HepG2 (cell line): ENCODE results near the gene DHH.

Experiments used
- CHD2 ChIP-seq: IDR thresholded peaks from 2 replicates; pipeline ENCODE4 v1.6.1; 2011; ENCODE audit warnings: low read depth, low read length, improper control_type of control experiment
- FOXP4 ChIP-seq: sonication (generic); formaldehyde crosslinking; IDR thresholded peaks from 2 replicates; pipeline ENCODE4 v1.4.0; 2020; ENCODE audit warnings: missing genetic modification reagents
- MAX ChIP-seq: IDR thresholded peaks from 2 replicates; pipeline ENCODE4 v1.6.1; 2012; ENCODE audit warnings: inconsistent platforms
- MEIS2 ChIP-seq: sonication (generic); formaldehyde crosslinking; IDR thresholded peaks from 2 replicates; pipeline ENCODE4 v1.9.0; 2021; ENCODE audit warnings: mild to moderate bottlenecking, missing genetic modification reagents
- NBN ChIP-seq: fragments of 450-650 bp; conservative IDR thresholded peaks from 2 replicates; pipeline ENCODE4 v1.6.1; 2017
- NR1H2 ChIP-seq: sonication (generic); formaldehyde crosslinking; IDR thresholded peaks from 2 replicates; pipeline ENCODE4 v1.8.1; 2022; ENCODE audit warnings: low read depth, missing genetic modification reagents, borderline replicate concordance
- TBX3 ChIP-seq: fragments of 450-650 bp; IDR thresholded peaks from 2 replicates; pipeline ENCODE4 v1.6.1; 2017; ENCODE audit warnings: antibody characterized with exemption, mild to moderate bottlenecking, inconsistent platforms, borderline replicate concordance
- ZNF280B ChIP-seq: sonication (generic); formaldehyde crosslinking; IDR thresholded peaks from 2 replicates; pipeline ENCODE4 v1.5.0; 2020; ENCODE audit warnings: missing genetic modification reagents, mild to moderate bottlenecking, borderline replicate concordance
- ZNF772 ChIP-seq: sonication (generic); formaldehyde crosslinking; IDR thresholded peaks from 2 replicates; pipeline ENCODE4 v1.5.0; 2020; ENCODE audit warnings: mild to moderate bottlenecking, missing genetic modification reagents
- TF ChIP-seq, protein P1 (sequence below): sonication (generic); formaldehyde crosslinking; conservative IDR thresholded peaks from 2 replicates; pipeline ENCODE4 v1.4.0; 2020; ENCODE audit warnings: missing genetic modification reagents
- TF ChIP-seq, protein P2 (sequence below): sonication (generic); formaldehyde crosslinking; IDR thresholded peaks from 2 replicates; pipeline ENCODE4 v1.5.0; 2020; ENCODE audit warnings: mild to moderate bottlenecking, missing genetic modification reagents, moderate library complexity

DNA sequence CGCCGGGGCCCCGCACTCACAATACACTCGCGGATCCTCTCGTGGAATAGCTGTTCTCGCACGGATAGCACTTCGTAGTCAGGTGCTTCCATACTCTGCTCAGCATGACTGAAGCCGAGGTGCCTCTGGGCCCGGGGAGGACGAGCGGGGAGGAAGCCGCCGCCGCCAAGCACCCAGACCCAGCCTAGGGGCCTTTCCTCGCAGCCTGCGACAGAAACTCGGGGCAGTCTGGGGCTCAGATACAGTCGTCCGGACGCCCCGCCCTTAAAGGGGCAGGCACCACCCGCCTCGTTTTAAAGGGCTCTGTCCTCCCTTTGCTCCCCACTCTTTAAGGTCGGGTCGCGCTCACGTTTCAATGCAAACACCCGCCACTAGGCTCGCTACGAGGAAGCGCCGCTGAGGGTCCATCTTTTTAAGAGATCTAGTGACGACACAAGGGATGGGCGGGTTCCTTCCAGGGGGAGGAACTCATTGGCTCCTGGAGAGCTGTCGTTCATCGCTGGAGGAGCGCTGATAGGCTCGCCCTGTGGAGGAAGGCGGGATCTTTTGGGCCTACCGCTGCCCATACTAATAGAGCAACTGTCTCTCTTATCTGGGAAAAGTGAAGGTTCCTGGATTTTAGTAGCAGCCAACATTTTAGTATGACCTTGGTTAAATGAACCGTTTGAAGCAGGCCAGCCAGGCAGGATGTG lies 16.0 kb upstream of the DHH start, which contains the start of gene LMBR1L:
- TF ChIP-seq TBX3 (no peak), ZNF772 (CRISPR knock-in tag) (peak; percentile 39; the same call in 1 of the 2 replicates), NBN (no peak), MAX (peak; percentile 61), MEIS2 (CRISPR knock-in tag) (peak; percentile 50; the same call in 1 of the 2 replicates), FOXP4 (CRISPR knock-in tag) (peak; percentile 23; the same call in 1 of the 2 replicates), NR1H2 (CRISPR knock-in tag) (no peak), CHD2 (peak; percentile 10; the same call in 1 of the 2 replicates), ZNF280B (CRISPR knock-in tag) (no peak)
- TF ChIP-seq, protein P1, sequence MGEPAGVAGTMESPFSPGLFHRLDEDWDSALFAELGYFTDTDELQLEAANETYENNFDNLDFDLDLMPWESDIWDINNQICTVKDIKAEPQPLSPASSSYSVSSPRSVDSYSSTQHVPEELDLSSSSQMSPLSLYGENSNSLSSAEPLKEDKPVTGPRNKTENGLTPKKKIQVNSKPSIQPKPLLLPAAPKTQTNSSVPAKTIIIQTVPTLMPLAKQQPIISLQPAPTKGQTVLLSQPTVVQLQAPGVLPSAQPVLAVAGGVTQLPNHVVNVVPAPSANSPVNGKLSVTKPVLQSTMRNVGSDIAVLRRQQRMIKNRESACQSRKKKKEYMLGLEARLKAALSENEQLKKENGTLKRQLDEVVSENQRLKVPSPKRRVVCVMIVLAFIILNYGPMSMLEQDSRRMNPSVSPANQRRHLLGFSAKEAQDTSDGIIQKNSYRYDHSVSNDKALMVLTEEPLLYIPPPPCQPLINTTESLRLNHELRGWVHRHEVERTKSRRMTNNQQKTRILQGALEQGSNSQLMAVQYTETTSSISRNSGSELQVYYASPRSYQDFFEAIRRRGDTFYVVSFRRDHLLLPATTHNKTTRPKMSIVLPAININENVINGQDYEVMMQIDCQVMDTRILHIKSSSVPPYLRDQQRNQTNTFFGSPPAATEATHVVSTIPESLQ: no peak
- TF ChIP-seq, protein P2, sequence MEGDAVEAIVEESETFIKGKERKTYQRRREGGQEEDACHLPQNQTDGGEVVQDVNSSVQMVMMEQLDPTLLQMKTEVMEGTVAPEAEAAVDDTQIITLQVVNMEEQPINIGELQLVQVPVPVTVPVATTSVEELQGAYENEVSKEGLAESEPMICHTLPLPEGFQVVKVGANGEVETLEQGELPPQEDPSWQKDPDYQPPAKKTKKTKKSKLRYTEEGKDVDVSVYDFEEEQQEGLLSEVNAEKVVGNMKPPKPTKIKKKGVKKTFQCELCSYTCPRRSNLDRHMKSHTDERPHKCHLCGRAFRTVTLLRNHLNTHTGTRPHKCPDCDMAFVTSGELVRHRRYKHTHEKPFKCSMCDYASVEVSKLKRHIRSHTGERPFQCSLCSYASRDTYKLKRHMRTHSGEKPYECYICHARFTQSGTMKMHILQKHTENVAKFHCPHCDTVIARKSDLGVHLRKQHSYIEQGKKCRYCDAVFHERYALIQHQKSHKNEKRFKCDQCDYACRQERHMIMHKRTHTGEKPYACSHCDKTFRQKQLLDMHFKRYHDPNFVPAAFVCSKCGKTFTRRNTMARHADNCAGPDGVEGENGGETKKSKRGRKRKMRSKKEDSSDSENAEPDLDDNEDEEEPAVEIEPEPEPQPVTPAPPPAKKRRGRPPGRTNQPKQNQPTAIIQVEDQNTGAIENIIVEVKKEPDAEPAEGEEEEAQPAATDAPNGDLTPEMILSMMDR: peak; percentile 33; the same call in 1 of the 2 replicates
